GM12878 (cell line): ENCODE results near the gene LSAMP. TPM values are rescaled to one million over a fixed set of nuclear protein-coding genes. Genes with fewer than 3 reads are reported as not detected.

Experiments
- ATAC-seq: fragments of 200-7000 bp; cut with Tn5 transposase; 3 replicates; pipeline ENCODE4 v1.9.1; 2020; ENCODE audit warnings: mild to moderate bottlenecking, moderate library complexity
- BruUV-seq: library from RNA; stranded (reverse); fragments of 400-500 nt; replicated peaks from 2 replicates; lab custom pipeline; 2021; lab: Mats Ljungman, UMichigan
- CTCF ChIA-PET: fragments of 300-600 bp; sonication (Branson Sonifier 250); formaldehyde crosslinking; extraction: SDS; loops from one replicate; lab custom pipeline; 2021; ENCODE audit warnings: inconsistent platforms; lab: Yijun Ruan, JAX
- POLR2A ChIA-PET: fragments of 350-600 bp; formaldehyde crosslinking; extraction: SDS; loops from one replicate; lab custom pipeline; 2021; ENCODE audit warnings: inconsistent platforms; lab: Charles Lee
- RAD21 ChIA-PET: fragments of 300-600 bp; sonication (Branson Sonifier 250); formaldehyde crosslinking; loops from one replicate; lab custom pipeline; 2023; ENCODE audit warnings: antibody characterized with exemption; ENCODE audit not compliant: unreplicated experiment; lab: Charles Lee
- SMC1A ChIA-PET: fragments of 300-600 bp; sonication (Branson Sonifier 250); formaldehyde crosslinking; loops from one replicate; lab custom pipeline; 2023; ENCODE audit not compliant: unreplicated experiment, uncharacterized antibody; lab: Charles Lee
- DNase-seq: peaks from one replicate; pipeline ENCODE4 v3.0.0-alpha.2; 2011; ENCODE audit warnings: low read depth, low spot score
- FAIRE-seq: peaks from 3 replicates; lab custom pipeline; 2011; peaks lifted over from hg19 to GRCh38; lab: Jason Lieb, UNC
- H2AFZ ChIP-seq: 2 replicates; pipeline ENCODE4 v1.6.0; 2011; ENCODE audit warnings: low read depth, low read length, control low read depth; ENCODE audit not compliant: control insufficient read depth
- H3K27ac ChIP-seq: 2 replicates; pipeline ENCODE4 v1.5.1; 2011; ENCODE audit warnings: control low read depth; ENCODE audit not compliant: control insufficient read depth, insufficient read depth
- H3K27me3 ChIP-seq, 2 experiments: replicated peaks in 1 of 2; 2 replicates each; pipeline versions ENCODE4 v1.6.0 to v1.6.1; 2011; ENCODE audit warnings: low read length in 1 of 2; ENCODE audit not compliant: control insufficient read depth in 2 of 2, insufficient read depth in 2 of 2
- H3K36me3 ChIP-seq, 2 experiments: 2 replicates each; pipeline ENCODE4 v1.5.1; 2011; ENCODE audit warnings: low read length in 1 of 2; ENCODE audit not compliant: control insufficient read depth in 2 of 2, insufficient read depth in 2 of 2
- H3K4me1 ChIP-seq: 2 replicates; pipeline ENCODE4 v1.6.1; 2011; ENCODE audit warnings: mild to moderate bottlenecking, low read length, moderate library complexity, mixed read lengths; ENCODE audit not compliant: control insufficient read depth, insufficient read depth
- H3K4me2 ChIP-seq: 2 replicates; pipeline ENCODE4 v1.6.0; 2011; ENCODE audit warnings: control low read depth; ENCODE audit not compliant: control insufficient read depth, insufficient read depth
- H3K4me3 ChIP-seq: fragments of 200-600 bp; sonication (generic); 2 replicates; pipeline ENCODE4 v1.5.1; 2016
- H3K79me2 ChIP-seq: 2 replicates; pipeline ENCODE4 v1.6.0; 2011; ENCODE audit warnings: low read length; ENCODE audit not compliant: control insufficient read depth, insufficient read depth
- H3K9ac ChIP-seq: 2 replicates; pipeline ENCODE4 v1.8.0; 2011; ENCODE audit warnings: low read length, control low read depth, mixed read lengths; ENCODE audit not compliant: control insufficient read depth, insufficient read depth
- H3K9me3 ChIP-seq: replicated peaks from 3 replicates; pipeline ENCODE4 v1.5.1; 2011; ENCODE audit warnings: mild to moderate bottlenecking, low read length; ENCODE audit not compliant: control insufficient read depth, insufficient read depth
- H4K20me1 ChIP-seq: 2 replicates; pipeline ENCODE4 v1.6.0; 2011; ENCODE audit not compliant: control insufficient read depth, insufficient read depth
- FOXK2 ChIP-seq: fragments of 450-650 bp; IDR thresholded peaks from 2 replicates; pipeline ENCODE4 v1.6.1; 2017; ENCODE audit warnings: mild to moderate bottlenecking, moderate library complexity
- IKZF2 ChIP-seq, 2 experiments: fragments of 450-650 bp; IDR thresholded peaks; 2 replicates each; pipeline ENCODE4 v1.6.1; 2017; ENCODE audit warnings: mild to moderate bottlenecking in 2 of 2, moderate library complexity in 2 of 2
- KDM1A ChIP-seq: fragments of 200-600 bp; sonication (generic); IDR thresholded peaks from 2 replicates; pipeline ENCODE4 v1.6.1; 2016; ENCODE audit warnings: borderline replicate concordance
- NFXL1 ChIP-seq: fragments of 450-650 bp; IDR thresholded peaks from 2 replicates; pipeline ENCODE4 v1.6.1; 2017; ENCODE audit warnings: antibody characterized with exemption, mild to moderate bottlenecking, borderline replicate concordance
- PAX5 ChIP-seq: IDR thresholded peaks from 2 replicates; pipeline ENCODE4 v1.6.1; 2011; ENCODE audit warnings: low read depth, low read length, borderline replicate concordance
- RFX5 ChIP-seq: IDR thresholded peaks from 2 replicates; pipeline ENCODE4 v1.6.1; 2011; ENCODE audit warnings: low read depth, low read length, improper control_type of control experiment
- SIX5 ChIP-seq: IDR thresholded peaks from 2 replicates; pipeline ENCODE4 v1.6.1; 2011; ENCODE audit warnings: mild to moderate bottlenecking, low read depth, low read length, moderate library complexity; ENCODE audit not compliant: severe bottlenecking
- TCF12 ChIP-seq: IDR thresholded peaks from 2 replicates; pipeline ENCODE4 v1.6.1; 2011; ENCODE audit warnings: low read depth, mild to moderate bottlenecking, low read length
- WRNIP1 ChIP-seq: IDR thresholded peaks from 2 replicates; pipeline ENCODE4 v1.6.1; 2011; ENCODE audit warnings: low read depth, low read length, improper control_type of control experiment, borderline replicate concordance
- WGBS: methylation state at CpG from one replicate; pipeline ENCODE4 v1.1.6; 2016; ENCODE audit warnings: low lambda C conversion rate; ENCODE audit not compliant: insufficient replicate concordance, insufficient coverage; ENCODE audit errors: missing lambda C conversion rate; 5-methylcytosine and 5-hydroxymethylcytosine counted together
- in situ Hi-C: fragments of 300-500 bp; cut with MboI; formaldehyde crosslinking; loops from 9 replicates; pipeline ENCODE4 v1.14.3; 2018; ENCODE audit warnings: mixed read lengths
- intact Hi-C: fragments of 100-400 bp; cut with micrococcal nuclease; formaldehyde crosslinking; loops from one replicate; pipeline ENCODE4 v1.14.2; 2022; ENCODE audit not compliant: unreplicated experiment
- polyA plus RNA-seq, 11 experiments: library from polyadenylated mRNA; depleted of rRNA in 4 of 11; unstranded in 6 of 11; stranded (reverse) in 5 of 11; fragments of >200 nt; fragmentation: Nextera tagmentation in 4 of 11; fragmentation: Illumina TruSeq in 1 of 11; extraction: Ambion mirVana in 4 of 11; extraction: Trizol in 1 of 11; gene quantifications; 1 replicate in 1 of 11; 2 replicates in 10 of 11; pipeline versions ENCODE4 v1.2.1 to v1.2.3, GENCODE V29; 2011 to 2016; ENCODE audit warnings: inconsistent platforms in 2 of 11, missing spikeins in 2 of 11, low read depth in 1 of 11
- total RNA-seq, 4 experiments: library from RNA; depleted of rRNA in 3 of 4; stranded (reverse); fragments of >200 nt in 3 of 4; fragmentation: Illumina TruSeq in 1 of 4; extraction: Trizol in 1 of 4; gene quantifications; 2 replicates each; pipeline versions ENCODE4 v1.2.1 to v1.2.3, GENCODE V29; 2013 to 2021
- TF ChIP-seq, protein P1 (sequence below): fragments of 450-650 bp; IDR thresholded peaks from 2 replicates; pipeline ENCODE4 v1.6.1; 2016; ENCODE audit warnings: mild to moderate bottlenecking
- TF ChIP-seq, protein P2 (sequence below): IDR thresholded peaks from 2 replicates; pipeline ENCODE4 v1.6.1; 2011; ENCODE audit warnings: mild to moderate bottlenecking, low read depth, low read length, moderate library complexity; ENCODE audit not compliant: insufficient replicate concordance
- TF ChIP-seq, protein P3 (sequence below): fragments of 450-650 bp; IDR thresholded peaks from 2 replicates; pipeline ENCODE4 v1.6.1; 2017; ENCODE audit warnings: antibody characterized with exemption, mild to moderate bottlenecking, moderate library complexity

The LSAMP gene
- total and polyA plus RNA-seq, 10 of the 15 experiments (the other 5 are each of a cell fraction or from before 2014, with no cell fraction given), result 2.0 to 12.7 (median 6.5) TPM

DNA sequence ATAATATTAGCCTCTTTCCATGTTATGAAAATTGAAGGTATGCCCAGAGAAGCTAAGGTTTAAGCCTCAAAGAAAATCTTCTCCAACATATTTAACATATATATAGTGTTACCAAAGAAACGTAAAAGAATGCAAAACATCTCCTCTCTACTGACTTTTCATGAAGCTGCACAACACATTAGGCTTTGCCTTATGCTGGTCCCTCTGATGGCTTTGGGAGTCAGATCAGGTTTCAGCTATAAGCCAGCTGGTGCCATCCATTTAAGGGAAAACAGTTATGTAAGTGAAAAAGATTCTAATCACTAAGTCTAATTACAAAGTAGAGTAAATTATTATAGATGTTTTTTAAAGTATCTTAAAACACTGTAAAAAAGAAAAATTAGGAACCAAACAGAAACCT, 410.5 kb downstream of the LSAMP start:
- Histone ChIP-seq H3K79me2 (no peaks in the 10 kb centered on the region), H2AFZ (no peak overlapping the region), H3K27me3 (no peaks in the 10 kb centered on the region), H3K9me3 (no peaks in the 10 kb centered on the region), H4K20me1 (no peaks in the 10 kb centered on the region), H3K36me3 (no peaks in the 10 kb centered on the region), H3K4me1 (peaks cover 14% of the 10 kb centered on the region), H3K27ac (no peak overlapping the region), H3K9ac (no peak overlapping the region), H3K4me2 (no peak overlapping the region), H3K4me3 (no peak overlapping the region)
- in situ Hi-C loops, result no loop called here
- ATAC-seq (no peak), FAIRE-seq (no peak), DNase-seq (no peak)
- CTCF ChIA-PET, result interaction anchor here (0.6 to 0.8 kb wide), 2 partner anchors 10 kb away, joined by 3 to 4 read pairs; no protein-coding TSS in a partner anchor
- intact Hi-C loops, result loop anchor here (5.0 kb wide), 1 partner anchor 32 kb away; no protein-coding TSS in a partner anchor
- POLR2A ChIA-PET, result no interaction called here
- BruUV-seq, result no TSS peak
- TF ChIP-seq, protein P1, sequence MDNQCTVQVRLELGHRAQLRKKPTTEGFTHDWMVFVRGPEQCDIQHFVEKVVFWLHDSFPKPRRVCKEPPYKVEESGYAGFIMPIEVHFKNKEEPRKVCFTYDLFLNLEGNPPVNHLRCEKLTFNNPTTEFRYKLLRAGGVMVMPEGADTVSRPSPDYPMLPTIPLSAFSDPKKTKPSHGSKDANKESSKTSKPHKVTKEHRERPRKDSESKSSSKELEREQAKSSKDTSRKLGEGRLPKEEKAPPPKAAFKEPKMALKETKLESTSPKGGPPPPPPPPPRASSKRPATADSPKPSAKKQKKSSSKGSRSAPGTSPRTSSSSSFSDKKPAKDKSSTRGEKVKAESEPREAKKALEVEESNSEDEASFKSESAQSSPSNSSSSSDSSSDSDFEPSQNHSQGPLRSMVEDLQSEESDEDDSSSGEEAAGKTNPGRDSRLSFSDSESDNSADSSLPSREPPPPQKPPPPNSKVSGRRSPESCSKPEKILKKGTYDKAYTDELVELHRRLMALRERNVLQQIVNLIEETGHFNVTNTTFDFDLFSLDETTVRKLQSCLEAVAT, result no peak
- no peak for TF ChIP-seq KDM1A
- no peak for TF ChIP-seq IKZF2 (IDR thresholded peaks at IDR 0.05)
- no peak for TF ChIP-seq TCF12
- no peak for TF ChIP-seq RFX5
- TF ChIP-seq FOXK2, result no peak
- TF ChIP-seq, protein P2, sequence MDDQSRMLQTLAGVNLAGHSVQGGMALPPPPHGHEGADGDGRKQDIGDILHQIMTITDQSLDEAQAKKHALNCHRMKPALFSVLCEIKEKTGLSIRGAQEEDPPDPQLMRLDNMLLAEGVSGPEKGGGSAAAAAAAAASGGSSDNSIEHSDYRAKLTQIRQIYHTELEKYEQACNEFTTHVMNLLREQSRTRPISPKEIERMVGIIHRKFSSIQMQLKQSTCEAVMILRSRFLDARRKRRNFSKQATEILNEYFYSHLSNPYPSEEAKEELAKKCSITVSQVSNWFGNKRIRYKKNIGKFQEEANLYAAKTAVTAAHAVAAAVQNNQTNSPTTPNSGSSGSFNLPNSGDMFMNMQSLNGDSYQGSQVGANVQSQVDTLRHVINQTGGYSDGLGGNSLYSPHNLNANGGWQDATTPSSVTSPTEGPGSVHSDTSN, result no peak
- TF ChIP-seq, protein P3, sequence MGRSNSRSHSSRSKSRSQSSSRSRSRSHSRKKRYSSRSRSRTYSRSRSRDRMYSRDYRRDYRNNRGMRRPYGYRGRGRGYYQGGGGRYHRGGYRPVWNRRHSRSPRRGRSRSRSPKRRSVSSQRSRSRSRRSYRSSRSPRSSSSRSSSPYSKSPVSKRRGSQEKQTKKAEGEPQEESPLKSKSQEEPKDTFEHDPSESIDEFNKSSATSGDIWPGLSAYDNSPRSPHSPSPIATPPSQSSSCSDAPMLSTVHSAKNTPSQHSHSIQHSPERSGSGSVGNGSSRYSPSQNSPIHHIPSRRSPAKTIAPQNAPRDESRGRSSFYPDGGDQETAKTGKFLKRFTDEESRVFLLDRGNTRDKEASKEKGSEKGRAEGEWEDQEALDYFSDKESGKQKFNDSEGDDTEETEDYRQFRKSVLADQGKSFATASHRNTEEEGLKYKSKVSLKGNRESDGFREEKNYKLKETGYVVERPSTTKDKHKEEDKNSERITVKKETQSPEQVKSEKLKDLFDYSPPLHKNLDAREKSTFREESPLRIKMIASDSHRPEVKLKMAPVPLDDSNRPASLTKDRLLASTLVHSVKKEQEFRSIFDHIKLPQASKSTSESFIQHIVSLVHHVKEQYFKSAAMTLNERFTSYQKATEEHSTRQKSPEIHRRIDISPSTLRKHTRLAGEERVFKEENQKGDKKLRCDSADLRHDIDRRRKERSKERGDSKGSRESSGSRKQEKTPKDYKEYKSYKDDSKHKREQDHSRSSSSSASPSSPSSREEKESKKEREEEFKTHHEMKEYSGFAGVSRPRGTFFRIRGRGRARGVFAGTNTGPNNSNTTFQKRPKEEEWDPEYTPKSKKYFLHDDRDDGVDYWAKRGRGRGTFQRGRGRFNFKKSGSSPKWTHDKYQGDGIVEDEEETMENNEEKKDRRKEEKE, result no peak
- TF ChIP-seq SIX5, result no peak
- no peak for TF ChIP-seq WRNIP1
- no peak for TF ChIP-seq PAX5
- no peak for TF ChIP-seq NFXL1
- 53% methylated on average over 1 of the region's 1 CpG for WGBS
- SMC1A ChIA-PET, result interaction anchor here (0.6 to 1.8 kb wide), 4 partner anchors 11 to 67 kb away, joined by 3 to 16 read pairs (median 3); no protein-coding TSS in a partner anchor
- RAD21 ChIA-PET, result interaction anchor here (0.8 kb wide), 1 partner anchor 35 kb away, joined by 3 read pairs; no protein-coding TSS in a partner anchor
